Ascending aorta (tissue), 2 donors: ENCODE data around the gene KIF5A. TPM values are rescaled to one million over a fixed set of nuclear protein-coding genes. Genes with fewer than 3 reads are reported as not detected.

Source experiments
- DNase-seq, 2 donors: peaks; one replicate each; pipeline ENCODE4 v3.0.0-alpha.2; 2019; ENCODE audit warnings: low spot score in 2 of 2
- H3K27ac ChIP-seq, 2 donors: fragments of 200-600 bp; sonication (generic); one replicate each; pipeline ENCODE4 v1.5.1; 2016 to 2017; ENCODE audit warnings: mild to moderate bottlenecking in 1 of 2
- H3K27me3 ChIP-seq: fragments of 200-600 bp; sonication (generic); one replicate; pipeline ENCODE4 v1.5.1; 2017
- H3K36me3 ChIP-seq, 2 donors: fragments of 200-600 bp; sonication (generic); one replicate each; pipeline ENCODE4 v1.5.1; 2016
- H3K4me1 ChIP-seq, 2 donors: fragments of 200-600 bp; sonication (generic); one replicate each; pipeline ENCODE4 v1.5.1; 2016 to 2017; ENCODE audit warnings: mild to moderate bottlenecking in 1 of 2
- H3K4me3 ChIP-seq, 2 donors: fragments of 200-600 bp; sonication (generic); one replicate each; pipeline ENCODE4 v1.5.1; 2016 to 2017; ENCODE audit warnings: mild to moderate bottlenecking in 1 of 2
- H3K9me3 ChIP-seq, 2 donors: fragments of 200-600 bp; sonication (generic); one replicate each; pipeline ENCODE4 v1.5.1; 2016
- CTCF ChIP-seq, 3 experiments: fragments of 200-600 bp in 2 of 3; fragments of 450-650 bp in 1 of 3; sonication (generic) in 2 of 3; IDR thresholded peaks; one replicate each; pipeline ENCODE4 v1.5.1; 2016 to 2019; ENCODE audit warnings: antibody characterized with exemption in 3 of 3, mild to moderate bottlenecking in 1 of 3, moderate library complexity in 1 of 3
- intact Hi-C: fragments of 100-400 bp; cut with DNase I; formaldehyde crosslinking; loops from one replicate; pipeline ENCODE4 v1.15.1; 2023
- total RNA-seq: library from RNA; depleted of rRNA; stranded (reverse); fragments of >200 nt; gene quantifications from one replicate; pipeline ENCODE4 v1.1.0, GENCODE V29; 2016

The KIF5A gene
- total RNA-seq, 1 donor from 2014 or later: not detected

DNA sequence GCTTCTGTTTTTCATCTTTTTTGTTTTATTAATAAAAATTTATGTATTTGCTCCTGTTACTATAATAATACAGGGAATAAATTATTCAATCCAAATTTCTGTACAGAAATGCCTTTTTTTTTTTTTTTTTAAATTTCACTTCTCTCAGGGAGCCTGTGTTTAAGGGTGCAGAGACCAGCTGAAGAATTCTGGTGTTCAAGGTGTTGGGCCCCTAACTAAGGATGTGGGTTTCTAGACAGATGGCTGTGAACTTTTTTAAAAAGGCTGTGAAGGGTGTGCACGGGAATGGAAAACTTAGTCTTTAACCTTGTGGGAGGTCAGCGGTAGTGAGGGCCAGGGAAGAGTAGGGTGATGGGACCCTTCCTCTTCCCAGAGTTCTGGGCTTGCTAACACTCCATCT, 53.5 kb downstream of the KIF5A start:
- H3K27ac ChIP-seq: peak overlapping the region; percentile 96 to 98
- H3K27me3 ChIP-seq: no peaks in the 10 kb centered on the region
- peak overlapping the region in 1 of 2 donors; percentile 81 for H3K4me3 ChIP-seq
- peaks cover 0 to 13% of the 10 kb centered on the region in 2 donors for H3K4me1 ChIP-seq
- intact Hi-C loops: no loop called here
- no peak for DNase-seq
- peaks cover 25 to 47% of the 10 kb centered on the region in 2 donors for H3K36me3 ChIP-seq
- H3K9me3 ChIP-seq: no peaks in the 10 kb centered on the region
- no peak for TF ChIP-seq CTCF (IDR thresholded peaks at IDR 0.05)

GRCh38 chr12:57603815-57604453, 54.1 kb downstream of the KIF5A start:
- H3K4me3 ChIP-seq: peak overlapping the region; percentile 81 to 87
- intact Hi-C loops: no loop called here
- no peaks in the 10 kb centered on the region for H3K27me3 ChIP-seq
- no peak for TF ChIP-seq CTCF (IDR thresholded peaks at IDR 0.05)
- peak overlapping the region; percentile 96 to 98 for H3K27ac ChIP-seq
- DNase-seq: peak; percentile 46 to 86
- peaks cover 22 to 42% of the 10 kb centered on the region in 2 donors for H3K36me3 ChIP-seq
- peaks cover 0 to 13% of the 10 kb centered on the region in 2 donors for H3K4me1 ChIP-seq
- H3K9me3 ChIP-seq: no peaks in the 10 kb centered on the region

- Histone ChIP-seq H3K27me3 (no peaks in the 10 kb centered on the region), H3K36me3 (peaks cover 16 to 36% of the 10 kb centered on the region in 2 donors), H3K4me3 (peak within 1 kb of the TSS; percentile 81 to 87), H3K4me1 (peaks cover 0 to 18% of the 10 kb centered on the region in 2 donors), H3K9me3 (no peaks in the 10 kb centered on the region), H3K27ac (peak within 1 kb of the TSS; percentile 96 to 98)
- intact Hi-C loops: no loop called here
- no peak for DNase-seq
- no peak for TF ChIP-seq CTCF (IDR thresholded peaks at IDR 0.05)
Measured at GRCh38 chr12:57604454-57604991, 54.7 kb downstream of the KIF5A start, which contains the start of gene DTX3. Gene DTX3 (plus strand): TSS chr12:57604824. CDS start chr12:57606518, 1,694 bp downstream.

GRCh38 chr12:57604992-57605810, 55.4 kb downstream of the KIF5A start:
- H3K27ac ChIP-seq: peak overlapping the region; percentile 96 to 98
- H3K9me3 ChIP-seq: no peaks in the 10 kb centered on the region
- peak overlapping the region; percentile 81 to 87 for H3K4me3 ChIP-seq
- peaks cover 0 to 22% of the 10 kb centered on the region in 2 donors for H3K4me1 ChIP-seq
- peaks cover 15 to 29% of the 10 kb centered on the region in 2 donors for H3K36me3 ChIP-seq
- H3K27me3 ChIP-seq: no peaks in the 10 kb centered on the region
- no peak for TF ChIP-seq CTCF (IDR thresholded peaks at IDR 0.05)
- DNase-seq: peak in 1 of 2 donors; percentile 82
- intact Hi-C loops: no loop called here

- H3K27ac ChIP-seq: peak overlapping the region; percentile 96 to 98
- peaks cover 0 to 26% of the 10 kb centered on the region in 2 donors for H3K4me1 ChIP-seq
- no peak for DNase-seq
- intact Hi-C loops: no loop called here
- peaks cover 11 to 22% of the 10 kb centered on the region in 2 donors for H3K36me3 ChIP-seq
- H3K27me3 ChIP-seq: no peaks in the 10 kb centered on the region
- H3K4me3 ChIP-seq: peak overlapping the region; percentile 81 to 87
- TF ChIP-seq CTCF (IDR thresholded peaks at IDR 0.05): no peak
- no peaks in the 10 kb centered on the region for H3K9me3 ChIP-seq
Measured at GRCh38 chr12:57605811-57606311, 56.0 kb downstream of the KIF5A start.
